ENCODE results near the gene SH3RF3.

DNA sequence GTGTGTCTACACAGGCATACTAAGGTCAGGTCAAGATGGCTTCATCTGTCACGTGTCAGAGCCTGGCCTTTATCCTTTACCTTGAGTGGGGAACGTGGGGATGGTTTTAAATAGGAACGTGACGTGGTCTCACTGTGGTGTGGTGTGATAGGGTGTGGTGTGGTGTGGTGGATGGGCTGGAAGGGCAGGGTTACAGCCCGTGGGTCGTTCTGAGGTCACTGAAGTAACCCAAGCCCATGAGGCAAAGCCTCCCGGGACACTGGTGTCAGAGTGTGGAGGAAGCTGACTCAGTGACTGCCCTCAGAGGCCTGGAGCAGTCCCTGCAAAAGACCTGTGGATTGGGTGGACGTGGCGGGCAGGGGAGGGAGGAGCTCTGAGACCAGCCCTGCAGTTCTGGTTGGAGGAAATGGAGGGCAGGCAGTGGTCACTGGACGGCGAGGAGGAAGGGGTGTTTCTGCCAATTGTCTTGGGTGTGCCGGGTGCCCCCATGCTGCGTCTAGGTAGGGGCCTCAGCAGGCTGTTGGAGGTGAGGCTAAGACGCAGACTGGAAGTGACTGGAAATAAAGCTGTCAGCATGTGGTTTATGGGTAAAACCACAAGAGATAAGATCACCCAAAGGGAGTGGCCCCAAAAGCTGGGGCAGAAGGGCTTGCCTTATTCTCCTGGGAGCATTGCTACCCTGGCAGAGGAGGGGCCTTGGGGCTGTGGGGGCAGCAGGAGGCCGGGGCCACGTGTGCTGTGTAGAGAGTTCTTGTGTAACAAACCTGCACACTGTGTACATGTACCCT is 84.8 kb downstream of the SH3RF3 start:
- TF ChIP-seq POLR2A (IDR thresholded peaks at IDR 0.05; ENCODE audit: low read length) (no peak), GATA1 (IDR thresholded peaks at IDR 0.05; ENCODE audit: low read depth, low read length) (no peak)
